Panc1 (cell line): Measurements from ENCODE around the gene CHRM2. TPM values are rescaled to one million over a fixed set of nuclear protein-coding genes. Genes with fewer than 3 reads are reported as not detected.

Source experiments
- ATAC-seq: fragments of 200-7000 bp; cut with Tn5 transposase; 2 replicates; pipeline ENCODE4 v1.9.1; 2020; ENCODE audit warnings: mild to moderate bottlenecking, moderate library complexity
- BruUV-seq: library from RNA; stranded (reverse); fragments of 400-500 nt; replicated peaks from 2 replicates; lab custom pipeline; 2021; lab: Mats Ljungman, UMichigan
- CTCF ChIA-PET: fragments of 300-600 bp; sonication (Branson Sonifier 250); formaldehyde crosslinking; loops from one replicate; lab custom pipeline; 2022; ENCODE audit warnings: antibody characterized with exemption; lab: Charles Lee
- POLR2A ChIA-PET: fragments of 300-600 bp; sonication (Branson Sonifier 250); formaldehyde crosslinking; loops from one replicate; lab custom pipeline; 2022; ENCODE audit warnings: antibody characterized with exemption; lab: Charles Lee
- DNase-seq: peaks from one replicate; pipeline ENCODE4 v3.0.0-alpha.2; 2010; ENCODE audit warnings: low read depth, low spot score
- H3K27ac ChIP-seq: 2 replicates; pipeline ENCODE4 v1.5.1; 2011; ENCODE audit warnings: mild to moderate bottlenecking, low read length, inconsistent platforms
- H3K27me3 ChIP-seq: fragments of 200-500 bp; sonication (Bioruptor generic); 2 replicates; pipeline ENCODE4 v1.6.0; 2014; ENCODE audit warnings: low read length, inconsistent platforms; ENCODE audit not compliant: control insufficient read depth, insufficient read depth
- H3K36me3 ChIP-seq: fragments of 200-500 bp; sonication (Bioruptor generic); 2 replicates; pipeline ENCODE4 v1.5.1; 2014; ENCODE audit warnings: inconsistent platforms, mild to moderate bottlenecking, low read length, moderate library complexity; ENCODE audit not compliant: control insufficient read depth, insufficient read depth
- H3K4me1 ChIP-seq: 2 replicates; pipeline ENCODE4 v1.5.1; 2011; ENCODE audit warnings: inconsistent platforms, mild to moderate bottlenecking, low read length, moderate library complexity; ENCODE audit not compliant: control insufficient read depth, insufficient read depth
- H3K4me3 ChIP-seq, 2 experiments: 2 replicates each; pipeline ENCODE4 v1.5.1; 2011 to 2012; ENCODE audit warnings: low read depth in 2 of 2, low read length in 2 of 2, mild to moderate bottlenecking in 2 of 2, inconsistent platforms in 1 of 2, moderate library complexity in 1 of 2
- H3K9me3 ChIP-seq: fragments of 200-500 bp; sonication (Bioruptor generic); 2 replicates; pipeline ENCODE4 v1.5.1; 2014; ENCODE audit warnings: low read depth, mild to moderate bottlenecking, inconsistent platforms, low read length, moderate library complexity; ENCODE audit not compliant: control insufficient read depth, insufficient read depth
- CTCF ChIP-seq: fragments of 450-650 bp; IDR thresholded peaks from 2 replicates; pipeline ENCODE4 v1.5.1; 2017; ENCODE audit warnings: mild to moderate bottlenecking
- POLR2AphosphoS5 ChIP-seq: IDR thresholded peaks from 2 replicates; pipeline ENCODE4 v1.6.1; 2012; ENCODE audit warnings: mild to moderate bottlenecking, low read depth, low read length, moderate library complexity
- REST ChIP-seq, 2 experiments: IDR thresholded peaks; 2 replicates each; pipeline ENCODE4 v1.6.1; 2011 to 2012; ENCODE audit warnings: low read depth in 2 of 2, control low read depth in 1 of 2, low read length in 1 of 2, mild to moderate bottlenecking in 1 of 2, moderate library complexity in 1 of 2; ENCODE audit not compliant: insufficient read depth in 1 of 2
- SIN3A ChIP-seq: IDR thresholded peaks from 2 replicates; pipeline ENCODE4 v1.6.1; 2012; ENCODE audit warnings: low read depth, mild to moderate bottlenecking, low read length, moderate library complexity, borderline replicate concordance; ENCODE audit not compliant: insufficient read depth
- TCF7L2 ChIP-seq: IDR thresholded peaks from 2 replicates; pipeline ENCODE4 v1.6.1; 2011; ENCODE audit warnings: mild to moderate bottlenecking, low read depth, low read length, inconsistent platforms
- in situ Hi-C: cut with HindIII; loops from 2 replicates; pipeline ENCODE4 v1.10.0; 2016; ENCODE audit warnings: low sequenced_read_pairs, low pct_unique_long_range_greater_than_20kb
- intact Hi-C: fragments of 100-400 bp; cut with micrococcal nuclease; formaldehyde crosslinking; loops from one replicate; pipeline ENCODE4 v1.10.0; 2022; ENCODE audit not compliant: unreplicated experiment
- total RNA-seq: library from RNA; stranded (reverse); gene quantifications from one replicate; pipeline ENCODE4 v1.2.1, GENCODE V29; 2021; ENCODE audit not compliant: unreplicated experiment

CHRM2 gene
- total RNA-seq, 1 experiment from 2014 or later = not detected

GRCh38 chr7:136969761-136970160 lies 101.3 kb downstream of the CHRM2 start:
- BruUV-seq = no TSS peak
- Histone ChIP-seq H3K27ac (no peak overlapping the region), H3K4me1 (no peaks in the 10 kb centered on the region), H3K4me3 (no peak overlapping the region), H3K27me3 (no peaks in the 10 kb centered on the region), H3K9me3 (no peaks in the 10 kb centered on the region), H3K36me3 (no peaks in the 10 kb centered on the region)
- ChIA-PET CTCF (no interaction called here), POLR2A (no interaction called here)
- no peak for ATAC-seq
- in situ Hi-C loops = no loop called here
- DNase-seq = no peak
- TF ChIP-seq SIN3A (no peak), POLR2AphosphoS5 (no peak), CTCF (no peak), REST (IDR thresholded peaks at IDR 0.05; ENCODE audit: insufficient read depth in 1 of 2, low read depth in 2 of 2, low read length in 1 of 2) (no peak), TCF7L2 (no peak)
- intact Hi-C loops = no loop called here

DNA sequence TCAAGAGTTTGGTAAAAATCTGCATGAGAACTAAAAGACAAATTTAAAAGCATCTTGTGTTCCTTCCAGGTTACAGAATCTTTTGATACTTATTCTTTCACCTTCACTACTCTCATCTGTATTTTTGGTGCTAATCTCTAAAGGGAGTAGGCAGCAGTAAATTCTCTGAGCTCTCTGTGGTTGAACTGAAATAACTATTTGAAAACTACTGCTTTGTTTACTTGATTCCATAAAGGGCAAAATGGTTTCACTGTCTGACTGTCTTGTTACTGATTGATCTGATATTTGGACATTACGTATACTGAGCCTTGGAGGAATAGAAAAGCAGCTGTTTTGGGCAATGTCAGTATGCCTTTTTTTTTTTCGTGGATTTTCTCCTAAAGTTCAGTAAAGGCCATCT lies 103.3 kb downstream of the CHRM2 start:
- in situ Hi-C loops = no loop called here
- Histone ChIP-seq H3K9me3 (no peaks in the 10 kb centered on the region), H3K4me3 (no peak overlapping the region), H3K27ac (no peak overlapping the region), H3K4me1 (no peaks in the 10 kb centered on the region), H3K36me3 (no peaks in the 10 kb centered on the region), H3K27me3 (no peaks in the 10 kb centered on the region)
- POLR2A ChIA-PET = no interaction called here
- BruUV-seq = no TSS peak
- CTCF ChIA-PET = no interaction called here
- no peak for ATAC-seq
- no peak for TF ChIP-seq CTCF
- TF ChIP-seq TCF7L2 = no peak
- no peak for TF ChIP-seq REST (IDR thresholded peaks at IDR 0.05; ENCODE audit: insufficient read depth in 1 of 2, low read depth in 2 of 2, low read length in 1 of 2)
- no peak for TF ChIP-seq POLR2AphosphoS5
- TF ChIP-seq SIN3A = no peak
- intact Hi-C loops = no loop called here
- DNase-seq = no peak
